ENCODE measurements around the gene BAIAP2. TPM values are rescaled to one million over a fixed set of nuclear protein-coding genes. Genes with fewer than 3 reads are reported as not detected.

Gene BAIAP2
- total RNA-seq, 1 donor from 2014 or later = 51.4 TPM

DNA sequence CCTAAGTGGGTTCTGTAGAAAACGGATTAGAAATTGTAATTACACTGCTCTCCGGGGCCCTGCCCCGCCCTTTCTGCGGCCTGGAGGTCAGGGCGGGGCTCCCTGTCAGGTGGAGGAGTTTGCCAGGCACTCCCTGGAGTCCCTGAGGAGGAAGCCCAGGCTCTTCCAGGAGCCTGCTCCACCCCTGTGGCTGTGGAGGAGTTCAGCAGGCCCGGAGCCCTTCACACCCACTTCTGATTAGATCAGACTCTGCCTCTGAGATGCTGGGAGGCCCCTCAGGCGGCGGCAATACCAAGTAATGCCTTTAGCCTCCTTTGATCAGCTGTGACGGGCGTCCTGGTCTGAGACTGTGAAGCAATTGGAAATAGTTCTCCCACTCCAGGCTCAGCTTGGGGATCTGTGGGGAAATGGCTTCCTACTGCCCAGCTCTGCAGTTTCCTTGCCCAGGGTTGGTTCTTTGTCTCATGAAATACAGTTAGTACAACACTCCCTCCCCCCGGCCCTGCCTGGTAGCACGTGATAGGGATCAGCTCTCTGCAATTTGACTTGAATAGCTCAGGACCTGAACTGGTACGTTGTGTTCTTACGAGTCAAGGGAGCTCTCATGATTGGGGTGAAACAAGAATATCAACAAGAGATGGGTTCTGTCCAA lies 22.3 kb downstream of the BAIAP2 start:
- Mint-ChIP-seq H3K4me1 (ENCODE audit: low read depth, unreplicated experiment) (peaks cover 19% of the 10 kb centered on the region), H3K27me3 (ENCODE audit: low read depth, unreplicated experiment) (no peaks in the 10 kb centered on the region), H3K4me3 (ENCODE audit: unreplicated experiment) (peak overlapping the region; percentile 35), H3K36me3 (ENCODE audit: low read depth, unreplicated experiment) (peaks cover 12% of the 10 kb centered on the region), H3K27ac (ENCODE audit: unreplicated experiment) (peak overlapping the region; percentile 81), H3K9me3 (ENCODE audit: unreplicated experiment) (no peaks in the 10 kb centered on the region)
- Histone ChIP-seq H3K27me3 (ENCODE audit: insufficient read depth, low read length) (no peaks in the 10 kb centered on the region), H3K4me2 (ENCODE audit: low read length) (no peak overlapping the region), H3K9ac (ENCODE audit: low read length) (no peak overlapping the region), H3K4me3 (ENCODE audit: insufficient read depth, low read depth, low read length) (no peak overlapping the region), H3K79me2 (ENCODE audit: insufficient read depth, low read length) (peaks cover 35% of the 10 kb centered on the region), H2AFZ (ENCODE audit: low read depth, low read length) (no peak overlapping the region), H3K4me1 (ENCODE audit: insufficient read depth, low read length) (peaks cover 22% of the 10 kb centered on the region), H3K36me3 (ENCODE audit: insufficient read depth, low read length) (peaks cover 2% of the 10 kb centered on the region), H3K9me3 (ENCODE audit: insufficient read depth, low read depth, low read length) (no peaks in the 10 kb centered on the region), H4K20me1 (ENCODE audit: insufficient read depth, low read length) (peaks cover 31% of the 10 kb centered on the region), H3K27ac (ENCODE audit: low read depth, low read length) (peak overlapping the region; percentile 13)
- FAIRE-seq = no peak
- DNase-seq (ENCODE audit: low read depth) = no peak
- TF ChIP-seq, protein P1, sequence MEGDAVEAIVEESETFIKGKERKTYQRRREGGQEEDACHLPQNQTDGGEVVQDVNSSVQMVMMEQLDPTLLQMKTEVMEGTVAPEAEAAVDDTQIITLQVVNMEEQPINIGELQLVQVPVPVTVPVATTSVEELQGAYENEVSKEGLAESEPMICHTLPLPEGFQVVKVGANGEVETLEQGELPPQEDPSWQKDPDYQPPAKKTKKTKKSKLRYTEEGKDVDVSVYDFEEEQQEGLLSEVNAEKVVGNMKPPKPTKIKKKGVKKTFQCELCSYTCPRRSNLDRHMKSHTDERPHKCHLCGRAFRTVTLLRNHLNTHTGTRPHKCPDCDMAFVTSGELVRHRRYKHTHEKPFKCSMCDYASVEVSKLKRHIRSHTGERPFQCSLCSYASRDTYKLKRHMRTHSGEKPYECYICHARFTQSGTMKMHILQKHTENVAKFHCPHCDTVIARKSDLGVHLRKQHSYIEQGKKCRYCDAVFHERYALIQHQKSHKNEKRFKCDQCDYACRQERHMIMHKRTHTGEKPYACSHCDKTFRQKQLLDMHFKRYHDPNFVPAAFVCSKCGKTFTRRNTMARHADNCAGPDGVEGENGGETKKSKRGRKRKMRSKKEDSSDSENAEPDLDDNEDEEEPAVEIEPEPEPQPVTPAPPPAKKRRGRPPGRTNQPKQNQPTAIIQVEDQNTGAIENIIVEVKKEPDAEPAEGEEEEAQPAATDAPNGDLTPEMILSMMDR (IDR thresholded peaks at IDR 0.05; ENCODE audit: insufficient read depth, low read depth, low read length) = no peak
- TF ChIP-seq EZH2 (IDR thresholded peaks at IDR 0.05; ENCODE audit: insufficient read depth, low read length) = no peak

DNA sequence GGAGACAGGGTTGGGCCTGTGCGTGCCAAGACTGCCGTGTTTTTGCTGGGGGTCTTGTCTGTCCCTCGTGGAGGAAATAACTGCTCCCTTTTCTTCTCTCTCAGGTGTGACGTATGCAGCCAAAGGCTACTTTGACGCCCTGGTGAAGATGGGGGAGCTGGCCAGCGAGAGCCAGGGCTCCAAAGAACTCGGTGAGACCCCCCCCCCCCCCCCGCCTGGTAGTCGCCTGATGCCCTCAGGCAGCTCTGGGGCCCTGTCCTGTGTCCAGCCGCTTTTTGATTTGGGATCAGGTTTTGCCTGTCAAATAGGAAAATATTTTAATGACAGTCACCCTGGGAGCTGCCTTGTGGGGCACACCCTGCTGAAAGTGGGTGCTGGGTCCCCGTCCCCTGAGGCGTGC lies 22.8 kb downstream of the BAIAP2 start:
- DNase-seq (ENCODE audit: low read depth) (no peak), FAIRE-seq (no peak)
- Histone ChIP-seq H3K79me2 (ENCODE audit: insufficient read depth, low read length) (peaks cover 30% of the 10 kb centered on the region), H3K27ac (ENCODE audit: low read depth, low read length) (no peak overlapping the region), H3K36me3 (ENCODE audit: insufficient read depth, low read length) (peaks cover 2% of the 10 kb centered on the region), H3K4me2 (ENCODE audit: low read length) (no peak overlapping the region), H3K4me1 (ENCODE audit: insufficient read depth, low read length) (peaks cover 19% of the 10 kb centered on the region), H3K9me3 (ENCODE audit: insufficient read depth, low read depth, low read length) (no peaks in the 10 kb centered on the region), H4K20me1 (ENCODE audit: insufficient read depth, low read length) (peaks cover 26% of the 10 kb centered on the region), H3K9ac (ENCODE audit: low read length) (no peak overlapping the region), H3K27me3 (ENCODE audit: insufficient read depth, low read length) (no peaks in the 10 kb centered on the region), H3K4me3 (ENCODE audit: insufficient read depth, low read depth, low read length) (no peak overlapping the region), H2AFZ (ENCODE audit: low read depth, low read length) (no peak overlapping the region)
- Mint-ChIP-seq H3K9me3 (ENCODE audit: unreplicated experiment) (no peaks in the 10 kb centered on the region), H3K4me1 (ENCODE audit: low read depth, unreplicated experiment) (peaks cover 23% of the 10 kb centered on the region), H3K27ac (ENCODE audit: unreplicated experiment) (no peak overlapping the region), H3K4me3 (ENCODE audit: unreplicated experiment) (no peak overlapping the region), H3K36me3 (ENCODE audit: low read depth, unreplicated experiment) (peaks cover 15% of the 10 kb centered on the region), H3K27me3 (ENCODE audit: low read depth, unreplicated experiment) (no peaks in the 10 kb centered on the region)
- TF ChIP-seq, protein P1 (IDR thresholded peaks at IDR 0.05; ENCODE audit: insufficient read depth, low read depth, low read length) = no peak
- TF ChIP-seq EZH2 (IDR thresholded peaks at IDR 0.05; ENCODE audit: insufficient read depth, low read length) = no peak

DNA sequence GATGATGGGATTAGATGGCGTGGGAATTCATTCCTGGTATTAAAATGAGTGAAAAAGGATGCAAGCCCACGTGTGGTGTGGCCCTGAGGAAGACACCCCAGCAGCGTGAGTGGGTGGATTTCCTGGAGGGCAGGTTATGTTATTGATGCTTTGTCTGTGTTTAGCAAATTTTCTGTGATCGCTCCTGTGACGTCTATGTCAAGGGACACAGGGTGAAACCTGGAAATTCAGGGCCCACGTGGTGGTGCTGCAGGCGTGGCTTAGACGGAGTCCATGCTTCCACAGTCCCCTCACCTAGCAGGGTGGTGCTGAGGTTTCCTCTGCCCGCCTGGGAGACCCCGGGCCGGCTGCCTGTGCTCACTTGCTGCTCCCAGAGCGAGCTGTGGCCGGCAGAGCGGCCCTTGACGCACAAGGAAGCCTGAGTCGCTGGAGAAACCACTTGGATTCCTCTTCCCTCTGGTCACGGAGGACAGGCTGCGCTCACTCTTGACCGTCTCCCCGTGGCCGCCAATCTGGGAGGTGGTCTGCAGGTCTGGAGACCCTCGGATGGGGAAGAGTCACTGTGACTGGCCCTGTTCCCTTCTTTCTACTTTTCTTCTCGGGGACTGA lies 23.4 kb downstream of the BAIAP2 start:
- H3K36me3 Mint-ChIP-seq (ENCODE audit: low read depth, unreplicated experiment) = peaks cover 13% of the 10 kb centered on the region
- H2AFZ ChIP-seq (ENCODE audit: low read depth, low read length) = no peak overlapping the region
- H3K4me3 Mint-ChIP-seq (ENCODE audit: unreplicated experiment) = no peak overlapping the region
- no peak for DNase-seq (ENCODE audit: low read depth)
- TF ChIP-seq, protein P1 (IDR thresholded peaks at IDR 0.05; ENCODE audit: insufficient read depth, low read depth, low read length) = no peak
- no peak overlapping the region for H3K27ac Mint-ChIP-seq (ENCODE audit: unreplicated experiment)
- no peak overlapping the region for H3K4me3 ChIP-seq (ENCODE audit: insufficient read depth, low read depth, low read length)
- H3K9me3 ChIP-seq (ENCODE audit: insufficient read depth, low read depth, low read length) = no peaks in the 10 kb centered on the region
- H3K9ac ChIP-seq (ENCODE audit: low read length) = no peak overlapping the region
- H3K27me3 Mint-ChIP-seq (ENCODE audit: low read depth, unreplicated experiment) = no peaks in the 10 kb centered on the region
- peaks cover 19% of the 10 kb centered on the region for H3K4me1 ChIP-seq (ENCODE audit: insufficient read depth, low read length)
- no peaks in the 10 kb centered on the region for H3K27me3 ChIP-seq (ENCODE audit: insufficient read depth, low read length)
- peaks cover 21% of the 10 kb centered on the region for H4K20me1 ChIP-seq (ENCODE audit: insufficient read depth, low read length)
- no peak overlapping the region for H3K27ac ChIP-seq (ENCODE audit: low read depth, low read length)
- H3K79me2 ChIP-seq (ENCODE audit: insufficient read depth, low read length) = peaks cover 24% of the 10 kb centered on the region
- no peak overlapping the region for H3K4me2 ChIP-seq (ENCODE audit: low read length)
- H3K4me1 Mint-ChIP-seq (ENCODE audit: low read depth, unreplicated experiment) = peaks cover 26% of the 10 kb centered on the region
- no peaks in the 10 kb centered on the region for H3K9me3 Mint-ChIP-seq (ENCODE audit: unreplicated experiment)
- no peak for FAIRE-seq
- peaks cover 2% of the 10 kb centered on the region for H3K36me3 ChIP-seq (ENCODE audit: insufficient read depth, low read length)
